Esophagus muscularis mucosa (tissue), 4 donors: ENCODE data around the gene A4GNT. TPM values are rescaled to one million over a fixed set of nuclear protein-coding genes. Genes with fewer than 3 reads are reported as not detected.
A peak's percentile ranks its signal among the peaks of the same experiment; 100 is the strongest.

Source experiments
- DNase-seq: peaks from one replicate; pipeline ENCODE4 v3.0.0-alpha.2; 2017; ENCODE audit errors: extremely low spot score
- H3K27ac ChIP-seq, 4 donors: fragments of 200-600 bp; sonication (generic); replicated peaks in 1 of 4; 1 replicate in 3 of 4; 2 replicates in 1 of 4; pipeline ENCODE4 v1.5.1; 2016 to 2019; ENCODE audit warnings: mild to moderate bottlenecking in 1 of 4
- H3K27me3 ChIP-seq, 4 donors: fragments of 200-600 bp; sonication (generic); one replicate each; pipeline versions ENCODE4 v1.5.1 to v1.6.0; 2016 to 2019
- H3K36me3 ChIP-seq, 4 donors: fragments of 200-600 bp; sonication (generic); one replicate each; pipeline ENCODE4 v1.5.1; 2016 to 2019
- H3K4me1 ChIP-seq, 4 donors: fragments of 200-600 bp; sonication (generic); one replicate each; pipeline ENCODE4 v1.5.1; 2016 to 2019
- H3K4me3 ChIP-seq, 4 donors: fragments of 200-600 bp; sonication (generic); 1 replicate in 2 of 4; 2 replicates in 2 of 4; pipeline ENCODE4 v1.5.1; 2016 to 2019; ENCODE audit warnings: mild to moderate bottlenecking in 4 of 4, moderate library complexity in 1 of 4
- H3K9me3 ChIP-seq, 4 donors: fragments of 200-600 bp; sonication (generic); 1 replicate in 3 of 4; 2 replicates in 1 of 4; pipeline ENCODE4 v1.5.1; 2016 to 2019
- EP300 ChIP-seq: sonication (generic); formaldehyde crosslinking; IDR thresholded peaks from one replicate; pipeline ENCODE4 v1.6.1; 2017; ENCODE audit warnings: antibody characterized with exemption
- POLR2A ChIP-seq: fragments of 450-650 bp; IDR thresholded peaks from one replicate; pipeline ENCODE4 v1.6.1; 2017; ENCODE audit warnings: antibody characterized with exemption, moderate library complexity, mild to moderate bottlenecking, low read depth
- POLR2AphosphoS5 ChIP-seq, 2 donors: sonication (generic); formaldehyde crosslinking; IDR thresholded peaks; one replicate each; pipeline ENCODE4 v1.6.1; 2017; ENCODE audit warnings: antibody characterized with exemption in 2 of 2
- WGBS: methylation state at CpG from one replicate; pipeline ENCODE4 v1.1.5; 2018; 5-methylcytosine and 5-hydroxymethylcytosine counted together
- intact Hi-C: fragments of 100-400 bp; cut with DNase I; formaldehyde crosslinking; loops from one replicate; pipeline ENCODE4 v1.15.1; 2023
- total RNA-seq, 4 donors: library from RNA; depleted of rRNA; stranded (reverse); fragments of >200 nt; gene quantifications; one replicate each; pipeline versions ENCODE4 v1.1.0 to v1.2.1, GENCODE V29; 2016
- TF ChIP-seq, protein P1 (sequence below), 3 experiments: fragments of 200-600 bp in 2 of 3; fragments of 450-650 bp in 1 of 3; sonication (generic) in 2 of 3; IDR thresholded peaks; one replicate each; pipeline ENCODE4 v1.5.1; 2017 to 2019; ENCODE audit warnings: antibody characterized with exemption in 3 of 3, mild to moderate bottlenecking in 2 of 3, moderate library complexity in 1 of 3

A4GNT gene
- total RNA-seq, 4 donors from 2014 or later = not detected

DNA sequence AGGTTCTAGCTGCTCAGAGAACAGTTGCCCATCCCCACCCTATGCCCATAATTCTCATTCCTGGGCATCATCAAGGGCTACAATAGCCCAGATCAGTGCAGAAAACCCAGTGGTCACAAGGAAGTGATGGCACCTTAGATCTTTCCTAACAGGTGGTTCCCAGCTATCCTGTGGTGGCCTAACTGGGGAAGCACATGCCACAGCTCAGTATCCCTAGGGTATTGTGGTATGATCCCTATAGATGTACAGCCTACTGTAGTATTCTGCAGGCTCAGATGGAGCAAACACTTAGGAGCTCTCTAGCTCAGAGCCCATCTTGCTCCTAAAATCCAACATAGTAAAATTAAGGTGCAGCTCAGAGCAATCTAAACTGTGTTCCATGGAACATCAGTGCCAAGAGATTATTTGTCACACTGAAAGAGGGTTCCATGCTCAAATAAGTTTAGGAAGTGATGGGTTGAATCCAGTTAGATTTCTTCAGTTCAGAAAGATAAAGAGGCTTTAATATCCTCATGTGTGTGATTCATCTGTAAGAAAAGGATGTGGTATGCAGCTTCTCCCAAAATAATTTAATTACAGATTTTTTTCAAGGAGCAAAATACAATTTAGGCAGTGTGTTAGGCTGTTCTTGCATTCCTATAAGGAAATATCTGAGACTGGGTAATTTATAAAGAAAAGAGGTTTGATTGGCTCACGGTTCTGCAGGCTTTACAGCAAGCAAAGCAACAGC is 4.4 kb downstream of the A4GNT start:
- no peak overlapping the region for H3K4me3 ChIP-seq
- H3K36me3 ChIP-seq = no peaks in the 10 kb centered on the region
- TF ChIP-seq, protein P1, sequence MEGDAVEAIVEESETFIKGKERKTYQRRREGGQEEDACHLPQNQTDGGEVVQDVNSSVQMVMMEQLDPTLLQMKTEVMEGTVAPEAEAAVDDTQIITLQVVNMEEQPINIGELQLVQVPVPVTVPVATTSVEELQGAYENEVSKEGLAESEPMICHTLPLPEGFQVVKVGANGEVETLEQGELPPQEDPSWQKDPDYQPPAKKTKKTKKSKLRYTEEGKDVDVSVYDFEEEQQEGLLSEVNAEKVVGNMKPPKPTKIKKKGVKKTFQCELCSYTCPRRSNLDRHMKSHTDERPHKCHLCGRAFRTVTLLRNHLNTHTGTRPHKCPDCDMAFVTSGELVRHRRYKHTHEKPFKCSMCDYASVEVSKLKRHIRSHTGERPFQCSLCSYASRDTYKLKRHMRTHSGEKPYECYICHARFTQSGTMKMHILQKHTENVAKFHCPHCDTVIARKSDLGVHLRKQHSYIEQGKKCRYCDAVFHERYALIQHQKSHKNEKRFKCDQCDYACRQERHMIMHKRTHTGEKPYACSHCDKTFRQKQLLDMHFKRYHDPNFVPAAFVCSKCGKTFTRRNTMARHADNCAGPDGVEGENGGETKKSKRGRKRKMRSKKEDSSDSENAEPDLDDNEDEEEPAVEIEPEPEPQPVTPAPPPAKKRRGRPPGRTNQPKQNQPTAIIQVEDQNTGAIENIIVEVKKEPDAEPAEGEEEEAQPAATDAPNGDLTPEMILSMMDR (IDR thresholded peaks at IDR 0.05) = no peak
- no peak for TF ChIP-seq POLR2AphosphoS5 (IDR thresholded peaks at IDR 0.05)
- TF ChIP-seq POLR2A = no peak
- H3K27me3 ChIP-seq = no peaks in the 10 kb centered on the region
- peak; percentile 45 for DNase-seq
- peaks cover 0 to 15% (median 0%) of the 10 kb centered on the region in 4 donors for H3K4me1 ChIP-seq
- intact Hi-C loops = no loop called here
- no peaks in the 10 kb centered on the region for H3K9me3 ChIP-seq
- H3K27ac ChIP-seq = no peak overlapping the region
- 95% methylated on average over 1 of the region's 1 CpG for WGBS

DNA sequence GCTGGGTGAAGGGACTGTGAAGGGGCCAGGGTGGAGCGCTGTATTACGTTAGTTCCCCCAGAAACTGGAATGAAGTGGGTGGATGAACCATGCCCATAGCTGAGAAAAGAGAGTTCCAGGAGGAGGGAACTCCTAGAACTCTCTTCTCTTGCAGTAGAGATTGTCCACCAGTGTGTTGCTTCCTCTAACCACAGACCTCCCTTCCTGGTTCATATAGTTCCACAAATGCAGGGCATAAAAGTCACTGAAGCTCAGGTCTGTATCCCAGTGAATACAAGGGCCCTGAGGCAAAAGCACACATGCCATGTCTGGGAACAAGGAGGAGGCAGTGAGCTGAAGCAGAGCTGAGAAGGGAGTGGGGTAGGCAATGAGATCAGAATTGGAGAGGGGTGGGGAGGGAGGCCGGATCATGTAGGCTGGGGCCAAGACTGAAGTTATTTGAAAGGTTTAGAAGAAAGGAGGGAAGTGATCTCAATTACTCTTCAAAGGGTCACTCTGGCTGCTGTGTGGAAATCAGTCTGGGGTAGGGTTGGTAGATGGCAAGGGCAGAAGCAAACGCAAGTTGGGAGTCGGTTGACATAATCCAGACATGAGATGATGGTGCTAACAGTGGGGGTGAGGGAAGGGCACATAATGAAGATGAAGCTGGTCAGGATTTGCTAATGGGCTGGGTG is 6.5 kb downstream of the A4GNT start:
- no peaks in the 10 kb centered on the region for H3K9me3 ChIP-seq
- peaks cover 0 to 15% (median 0%) of the 10 kb centered on the region in 4 donors for H3K4me1 ChIP-seq
- peak; percentile 89 for DNase-seq
- no peaks in the 10 kb centered on the region for H3K27me3 ChIP-seq
- no peaks in the 10 kb centered on the region for H3K36me3 ChIP-seq
- no peak overlapping the region for H3K4me3 ChIP-seq
- intact Hi-C loops = no loop called here
- peak overlapping the region in 1 of 4 donors; percentile 35 for H3K27ac ChIP-seq
- WGBS = 53% methylated on average over 5 of the region's 5 CpGs
- TF ChIP-seq, protein P1 (IDR thresholded peaks at IDR 0.05) = no peak
- no peak for TF ChIP-seq POLR2AphosphoS5 (IDR thresholded peaks at IDR 0.05)
- TF ChIP-seq EP300 = no peak

DNA sequence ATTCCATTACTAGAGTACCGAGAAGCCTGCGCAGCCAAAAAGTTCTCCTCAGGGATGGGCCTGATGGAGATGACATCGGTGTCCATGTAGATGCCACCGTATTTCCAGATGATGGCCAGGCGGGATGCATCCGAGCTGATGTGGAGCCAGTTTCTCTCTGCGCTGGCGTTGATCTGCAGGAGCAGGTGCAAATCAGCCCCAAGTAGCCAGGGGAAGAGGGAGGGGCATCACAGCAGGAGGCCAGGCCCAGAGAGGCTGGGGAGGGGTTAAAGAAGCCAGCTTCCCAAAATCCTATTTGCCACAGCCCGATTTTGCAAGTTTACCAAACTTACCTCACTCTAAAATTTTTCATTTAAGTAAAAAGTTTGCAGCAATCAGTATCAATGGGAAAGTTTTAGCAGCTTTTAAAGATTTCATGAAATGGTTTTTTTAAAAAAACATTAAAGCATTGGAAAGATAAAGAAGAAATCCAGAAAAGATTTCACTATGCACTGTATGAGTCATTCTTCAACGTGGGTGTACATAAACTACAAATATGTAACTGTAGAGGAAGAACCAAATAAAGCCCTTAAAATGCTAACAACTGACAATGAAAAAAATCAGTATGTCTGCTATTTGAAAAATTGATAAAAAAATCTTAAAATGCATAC is 7.4 kb downstream of the A4GNT start:
- peaks cover 0 to 15% (median 0%) of the 10 kb centered on the region in 4 donors for H3K4me1 ChIP-seq
- 76% methylated on average over 10 of the region's 10 CpGs for WGBS
- H3K36me3 ChIP-seq = no peaks in the 10 kb centered on the region
- peak overlapping the region in 1 of 4 donors; percentile 35 for H3K27ac ChIP-seq
- no peak for DNase-seq
- no peaks in the 10 kb centered on the region for H3K27me3 ChIP-seq
- no peaks in the 10 kb centered on the region for H3K9me3 ChIP-seq
- TF ChIP-seq POLR2AphosphoS5 (IDR thresholded peaks at IDR 0.05) (no peak), EP300 (no peak), POLR2A (no peak)
- TF ChIP-seq, protein P1 (IDR thresholded peaks at IDR 0.05) = no peak
- intact Hi-C loops = no loop called here
- no peak overlapping the region for H3K4me3 ChIP-seq

DNA sequence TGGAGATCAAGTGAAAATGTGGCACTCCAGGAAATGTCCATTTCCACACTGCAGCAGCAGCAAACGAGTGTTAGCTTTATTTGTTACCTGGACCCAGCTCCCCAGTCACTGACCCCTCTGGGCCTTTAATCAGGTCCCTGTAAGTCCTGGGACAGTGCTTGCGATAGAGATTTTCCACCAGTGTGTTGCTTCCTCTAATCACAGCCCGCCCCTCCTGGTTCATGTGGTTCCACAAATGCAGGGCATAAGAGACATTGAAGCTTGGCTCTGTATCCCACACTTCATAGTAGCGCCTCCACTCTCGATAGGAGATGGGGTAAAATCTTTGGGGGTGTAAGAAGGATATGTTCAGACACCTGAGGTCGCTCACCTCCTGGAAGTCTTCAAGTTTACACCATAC is 8.0 kb downstream of the A4GNT start:
- TF ChIP-seq POLR2AphosphoS5 (IDR thresholded peaks at IDR 0.05) (no peak), POLR2A (no peak), EP300 (no peak)
- TF ChIP-seq, protein P1 (IDR thresholded peaks at IDR 0.05) = no peak
- H3K9me3 ChIP-seq = no peaks in the 10 kb centered on the region
- no peaks in the 10 kb centered on the region for H3K36me3 ChIP-seq
- H3K4me1 ChIP-seq = peaks cover 0 to 15% (median 2%) of the 10 kb centered on the region in 4 donors
- DNase-seq = peak; percentile 37
- no peak overlapping the region for H3K4me3 ChIP-seq
- intact Hi-C loops = no loop called here
- no peaks in the 10 kb centered on the region for H3K27me3 ChIP-seq
- 90% methylated on average over 6 of the region's 6 CpGs for WGBS
- H3K27ac ChIP-seq = no peak overlapping the region
